HepG2 (cell line): Measurements from ENCODE around the gene FPGS.

ENCODE experiments used
- EZH2 ChIP-seq: conservative IDR thresholded peaks from 2 replicates; pipeline ENCODE4 v1.6.1; 2012; ENCODE audit warnings: mild to moderate bottlenecking, low read depth, low read length, moderate library complexity
- IKZF1 ChIP-seq: fragments of 450-650 bp; IDR thresholded peaks from 2 replicates; pipeline ENCODE4 v1.7.1; 2016
- TF ChIP-seq, protein P1 (sequence below): sonication (generic); formaldehyde crosslinking; IDR thresholded peaks from 2 replicates; pipeline ENCODE4 v1.5.0; 2020; ENCODE audit warnings: mild to moderate bottlenecking, missing genetic modification reagents, moderate library complexity
- TF ChIP-seq, protein P2 (sequence below), 2 experiments: sonication (generic) in 1 of 2; formaldehyde crosslinking in 1 of 2; IDR thresholded peaks; 2 replicates each; pipeline versions ENCODE4 v1.5.1 to v1.6.1; 2011 to 2020; ENCODE audit warnings: borderline replicate concordance in 1 of 2, low read depth in 1 of 2, low read length in 1 of 2, mild to moderate bottlenecking in 1 of 2, missing genetic modification reagents in 1 of 2, moderate library complexity in 1 of 2

DNA sequence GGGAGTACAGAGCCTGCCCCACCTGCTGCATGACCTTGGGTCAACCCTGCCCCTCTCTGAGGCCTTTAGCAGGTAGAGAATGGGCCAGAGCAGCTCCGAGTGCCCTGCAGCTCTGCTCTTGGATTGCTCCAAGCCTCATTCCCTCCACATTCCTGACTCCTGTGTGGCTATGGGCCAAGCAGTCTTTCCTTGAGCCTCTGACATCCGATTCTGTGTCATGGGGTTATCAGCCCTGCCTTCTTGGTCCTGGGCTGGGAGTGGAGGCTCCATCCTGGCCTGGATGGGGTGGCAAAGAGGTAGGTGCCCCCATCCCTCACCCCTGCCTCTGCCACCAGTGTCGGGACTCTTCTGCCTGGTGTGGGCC, 13.7 kb downstream of the FPGS start:
- TF ChIP-seq IKZF1 (no peak), EZH2 (no peak)
- TF ChIP-seq, protein P1, sequence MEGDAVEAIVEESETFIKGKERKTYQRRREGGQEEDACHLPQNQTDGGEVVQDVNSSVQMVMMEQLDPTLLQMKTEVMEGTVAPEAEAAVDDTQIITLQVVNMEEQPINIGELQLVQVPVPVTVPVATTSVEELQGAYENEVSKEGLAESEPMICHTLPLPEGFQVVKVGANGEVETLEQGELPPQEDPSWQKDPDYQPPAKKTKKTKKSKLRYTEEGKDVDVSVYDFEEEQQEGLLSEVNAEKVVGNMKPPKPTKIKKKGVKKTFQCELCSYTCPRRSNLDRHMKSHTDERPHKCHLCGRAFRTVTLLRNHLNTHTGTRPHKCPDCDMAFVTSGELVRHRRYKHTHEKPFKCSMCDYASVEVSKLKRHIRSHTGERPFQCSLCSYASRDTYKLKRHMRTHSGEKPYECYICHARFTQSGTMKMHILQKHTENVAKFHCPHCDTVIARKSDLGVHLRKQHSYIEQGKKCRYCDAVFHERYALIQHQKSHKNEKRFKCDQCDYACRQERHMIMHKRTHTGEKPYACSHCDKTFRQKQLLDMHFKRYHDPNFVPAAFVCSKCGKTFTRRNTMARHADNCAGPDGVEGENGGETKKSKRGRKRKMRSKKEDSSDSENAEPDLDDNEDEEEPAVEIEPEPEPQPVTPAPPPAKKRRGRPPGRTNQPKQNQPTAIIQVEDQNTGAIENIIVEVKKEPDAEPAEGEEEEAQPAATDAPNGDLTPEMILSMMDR (CRISPR knock-in tag) = no peak
- TF ChIP-seq, protein P2, sequence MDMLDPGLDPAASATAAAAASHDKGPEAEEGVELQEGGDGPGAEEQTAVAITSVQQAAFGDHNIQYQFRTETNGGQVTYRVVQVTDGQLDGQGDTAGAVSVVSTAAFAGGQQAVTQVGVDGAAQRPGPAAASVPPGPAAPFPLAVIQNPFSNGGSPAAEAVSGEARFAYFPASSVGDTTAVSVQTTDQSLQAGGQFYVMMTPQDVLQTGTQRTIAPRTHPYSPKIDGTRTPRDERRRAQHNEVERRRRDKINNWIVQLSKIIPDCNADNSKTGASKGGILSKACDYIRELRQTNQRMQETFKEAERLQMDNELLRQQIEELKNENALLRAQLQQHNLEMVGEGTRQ (IDR thresholded peaks at IDR 0.05; ENCODE audit: low read depth, low read length) = no peak
- TF ChIP-seq, protein P2 (CRISPR knock-in tag; IDR thresholded peaks at IDR 0.05; ENCODE audit: borderline replicate concordance) = no peak
